RWPE1 (cell line): ENCODE measurements around the gene TNFRSF13B.

ENCODE experiments used
- CTCF ChIA-PET: fragments of 350-600 bp; sonication (Branson Sonifier 250); formaldehyde crosslinking; extraction: SDS; loops from one replicate; lab custom pipeline; 2021; lab: Yijun Ruan, JAX
- POLR2A ChIA-PET: fragments of 400-600 bp; formaldehyde crosslinking; extraction: SDS; loops from one replicate; lab custom pipeline; 2020; ENCODE audit warnings: antibody characterized with exemption; ENCODE audit not compliant: low non-redundant PET; lab: Yijun Ruan, JAX
- DNase-seq: peaks from one replicate; pipeline ENCODE4 v3.0.0; 2012; ENCODE audit warnings: low spot score
- H3K27ac ChIP-seq: fragments of 450-650 bp; 2 replicates; pipeline ENCODE4 v1.5.1; 2017
- CTCF ChIP-seq: fragments of 450-650 bp; conservative IDR thresholded peaks from 2 replicates; pipeline ENCODE4 v1.5.1; 2017; ENCODE audit warnings: low read depth, mild to moderate bottlenecking

TNFRSF13B gene

GRCh38 chr17:16917671-16918394 is 54.1 kb downstream of the TNFRSF13B start:
- no peak for DNase-seq
- no peak for TF ChIP-seq CTCF
- POLR2A ChIA-PET: no interaction called here
- H3K27ac ChIP-seq: no peak overlapping the region
- CTCF ChIA-PET: no interaction called here

GRCh38 chr17:16916557-16916920 is 55.4 kb downstream of the TNFRSF13B start:
- POLR2A ChIA-PET: no interaction called here
- no peak for TF ChIP-seq CTCF
- CTCF ChIA-PET: interaction anchor here (0.5 kb wide), 1 partner anchor 68 kb away, joined by 3 read pairs; no protein-coding TSS in a partner anchor

GRCh38 chr17:16915752-16916556 is 56.0 kb downstream of the TNFRSF13B start:
- DNase-seq: peak; percentile 50
- ChIA-PET CTCF (interaction anchor here (0.5 to 0.7 kb wide), 2 partner anchors 69 to 98 kb away, joined by 3 read pairs; no protein-coding TSS in a partner anchor), POLR2A (no interaction called here)
- H3K27ac ChIP-seq: no peak overlapping the region
- TF ChIP-seq CTCF: no peak

More at GRCh38 chr17:16916557-16916920, 55.4 kb downstream of the TNFRSF13B start:
- no peak overlapping the region for H3K27ac ChIP-seq
- no peak for DNase-seq

GRCh38 chr17:16913463-16913862 is 58.5 kb downstream of the TNFRSF13B start:
- TF ChIP-seq CTCF: no peak
- POLR2A ChIA-PET: no interaction called here
- no peak for DNase-seq
- CTCF ChIA-PET: interaction anchor here (0.6 kb wide), 1 partner anchor 160 kb away, joined by 6 read pairs; no protein-coding TSS in a partner anchor
- no peak overlapping the region for H3K27ac ChIP-seq

GRCh38 chr17:16912021-16912962 is 59.6 kb downstream of the TNFRSF13B start:
- H3K27ac ChIP-seq: no peak overlapping the region
- DNase-seq: no peak
- POLR2A ChIA-PET: no interaction called here
- TF ChIP-seq CTCF: no peak
- CTCF ChIA-PET: no interaction called here
